ENCODE measurements around the gene RAB10.

GRCh38 chr2:26148501-26148900 is 114.6 kb downstream of the RAB10 start:
- TF ChIP-seq CTCF (IDR thresholded peaks at IDR 0.05 in 2 of 3, conservative IDR thresholded peaks at IDR 0.05 in 1 of 3; ENCODE audit: borderline replicate concordance in 1 of 3, insufficient read depth in 1 of 3, low read depth in 2 of 3, low read length in 2 of 3) (no peak), EZH2 (IDR thresholded peaks at IDR 0.05) (no peak)

Measured in HCT116 (cell line).